ENCODE measurements around the gene GMDS.

GMDS gene

DNA sequence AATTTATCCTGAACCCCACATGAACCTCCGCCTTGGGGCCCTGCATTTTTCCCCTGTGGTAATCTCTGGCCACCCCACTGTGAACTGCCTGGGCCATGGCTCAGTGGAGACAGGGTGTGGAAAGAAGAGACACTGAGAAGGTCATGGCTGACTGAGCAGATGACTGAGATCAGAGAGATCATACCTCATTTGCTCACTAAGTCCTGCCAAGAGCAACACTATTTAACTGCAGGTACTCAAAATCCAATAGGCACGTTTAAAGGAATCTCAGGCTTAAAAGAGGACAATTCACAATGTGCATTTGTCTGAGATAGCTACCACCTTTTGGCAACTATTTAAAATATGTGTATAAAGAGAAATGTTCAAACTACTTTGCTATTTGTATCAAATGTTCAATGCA is 305.0 kb downstream of the GMDS start:
- no peak for DNase-seq (ENCODE audit: low spot score)

DNA sequence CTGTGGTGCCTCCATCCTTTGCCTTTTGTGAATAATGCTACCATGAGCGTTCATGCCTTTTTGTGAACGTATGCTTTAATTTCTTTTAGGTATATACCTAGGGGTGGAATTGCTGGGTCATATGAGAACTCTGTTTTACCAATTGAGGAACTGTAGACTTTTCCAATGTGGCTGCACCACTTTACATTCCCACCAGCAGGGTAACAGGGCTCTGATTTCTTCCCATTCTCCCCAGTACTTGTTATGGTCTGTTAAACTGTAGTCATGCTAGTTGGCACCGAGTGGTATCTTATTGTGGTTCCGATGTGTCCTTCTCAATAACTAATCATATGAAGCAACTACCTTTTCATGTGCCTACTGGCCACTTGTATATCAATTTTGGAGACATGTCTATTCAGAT is 312.1 kb downstream of the GMDS start:
- no peak for DNase-seq (ENCODE audit: low spot score)

DNA sequence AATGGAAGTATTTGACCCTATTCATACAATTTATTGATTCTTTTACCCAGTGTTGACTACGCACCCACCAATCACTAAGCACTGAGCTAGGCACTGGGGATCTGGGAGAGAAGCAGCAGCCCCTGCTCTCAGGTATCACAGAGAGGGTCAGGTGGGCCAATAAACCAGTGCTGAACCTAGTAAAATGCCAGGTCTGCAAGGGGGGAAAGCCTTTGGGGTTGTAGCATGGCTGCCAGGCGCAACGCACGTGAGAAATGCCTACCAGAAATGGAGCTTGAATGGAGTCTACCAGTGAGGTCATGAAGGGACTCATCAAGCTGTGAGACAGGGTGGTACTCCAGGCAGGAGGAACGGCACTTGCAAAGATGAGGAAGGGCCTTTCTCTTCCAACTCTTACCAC is 313.6 kb downstream of the GMDS start:
- DNase-seq (ENCODE audit: low spot score): no peak

DNA sequence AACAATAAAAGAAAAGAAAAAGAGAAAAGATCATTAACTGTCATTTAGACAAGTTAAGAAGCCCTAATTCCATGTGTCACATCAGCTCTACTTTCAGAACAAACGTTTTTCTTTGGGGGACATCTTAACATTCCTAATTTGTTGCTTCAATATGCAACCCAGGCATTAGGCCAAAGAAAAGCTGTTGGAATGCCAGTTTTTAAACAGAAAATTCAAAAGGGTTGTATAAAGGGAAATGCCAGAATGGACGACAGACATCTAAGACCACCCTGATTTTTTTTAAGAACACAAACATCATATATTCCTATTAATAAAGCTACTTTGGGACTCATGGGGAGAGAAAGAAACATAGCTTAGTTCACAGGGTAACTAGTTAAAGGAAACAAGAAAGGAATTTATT is 315.0 kb downstream of the GMDS start:
- DNase-seq (ENCODE audit: low spot score): no peak

DNA sequence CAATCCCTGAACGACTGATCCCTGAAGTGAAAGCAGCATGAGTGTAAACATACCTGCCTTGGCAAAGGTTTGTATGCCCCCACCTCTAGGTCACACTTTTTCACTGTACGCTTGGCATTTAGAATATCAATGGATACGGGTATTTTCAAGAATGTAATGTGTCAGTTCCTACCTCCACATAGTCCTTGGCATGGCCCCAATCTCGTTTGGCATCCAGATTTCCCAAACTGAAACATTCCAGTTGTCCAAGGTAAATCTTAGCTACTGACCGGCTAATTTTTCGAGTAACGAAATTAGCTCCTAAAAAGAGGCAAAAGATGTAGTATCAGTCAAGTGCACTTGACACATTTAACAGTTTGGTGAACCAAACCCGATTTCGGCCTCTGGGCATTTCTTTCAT is 315.5 kb downstream of the GMDS start:
- no peak for DNase-seq (ENCODE audit: low spot score)

DNA sequence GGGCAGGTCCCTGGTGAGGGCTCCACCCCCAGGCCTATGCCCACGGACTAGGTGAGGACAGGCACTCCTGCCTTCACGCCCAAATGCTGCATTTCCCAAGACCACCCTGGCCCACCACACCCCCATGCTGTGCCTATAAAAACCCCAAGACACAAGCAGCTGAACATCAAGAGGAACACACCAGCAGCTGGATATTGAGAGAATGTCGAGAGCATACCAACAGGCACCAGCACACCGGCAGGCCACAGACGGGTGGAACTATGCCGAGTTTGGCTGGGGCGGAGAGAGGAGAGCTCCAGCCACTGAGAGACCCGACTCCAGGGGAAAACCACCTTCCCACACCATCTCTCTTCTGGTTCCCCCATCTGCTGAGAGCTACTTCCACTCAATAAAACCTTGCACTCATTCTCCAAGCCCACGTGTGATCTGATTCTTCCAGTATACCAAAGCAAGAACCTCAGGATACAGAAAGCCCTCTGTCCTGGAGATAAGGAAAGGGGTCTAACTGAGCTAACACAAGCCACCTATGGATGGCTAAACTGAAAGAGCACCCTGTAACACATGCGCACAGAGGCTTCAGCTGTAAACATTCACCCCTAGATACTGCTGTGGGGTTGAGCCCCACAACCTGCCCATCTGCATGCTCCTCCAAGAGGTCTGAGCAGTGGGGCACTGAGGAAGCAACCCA is 319.5 kb downstream of the GMDS start:
- no peak for DNase-seq (ENCODE audit: low spot score)

DNA sequence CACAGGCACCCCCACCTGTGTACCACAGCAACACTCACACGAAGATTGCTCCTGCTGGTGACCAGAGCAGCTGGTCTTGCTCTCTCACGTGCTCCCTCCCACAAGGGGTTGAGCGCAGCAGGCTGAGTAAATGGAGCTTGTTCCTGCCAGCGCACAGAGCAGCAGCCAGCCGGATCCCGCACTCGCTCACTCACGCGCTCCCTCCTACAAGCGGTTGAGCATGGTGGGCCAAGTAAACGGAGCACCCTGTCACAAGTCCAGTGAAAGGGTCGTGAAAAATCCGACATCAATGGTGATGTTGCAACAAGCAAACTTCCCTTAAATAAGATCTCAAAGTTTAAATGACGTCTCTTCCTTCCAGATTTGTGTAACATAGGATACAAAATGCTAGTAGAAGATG is 322.0 kb downstream of the GMDS start:
- no peak for DNase-seq (ENCODE audit: low spot score)

DNA sequence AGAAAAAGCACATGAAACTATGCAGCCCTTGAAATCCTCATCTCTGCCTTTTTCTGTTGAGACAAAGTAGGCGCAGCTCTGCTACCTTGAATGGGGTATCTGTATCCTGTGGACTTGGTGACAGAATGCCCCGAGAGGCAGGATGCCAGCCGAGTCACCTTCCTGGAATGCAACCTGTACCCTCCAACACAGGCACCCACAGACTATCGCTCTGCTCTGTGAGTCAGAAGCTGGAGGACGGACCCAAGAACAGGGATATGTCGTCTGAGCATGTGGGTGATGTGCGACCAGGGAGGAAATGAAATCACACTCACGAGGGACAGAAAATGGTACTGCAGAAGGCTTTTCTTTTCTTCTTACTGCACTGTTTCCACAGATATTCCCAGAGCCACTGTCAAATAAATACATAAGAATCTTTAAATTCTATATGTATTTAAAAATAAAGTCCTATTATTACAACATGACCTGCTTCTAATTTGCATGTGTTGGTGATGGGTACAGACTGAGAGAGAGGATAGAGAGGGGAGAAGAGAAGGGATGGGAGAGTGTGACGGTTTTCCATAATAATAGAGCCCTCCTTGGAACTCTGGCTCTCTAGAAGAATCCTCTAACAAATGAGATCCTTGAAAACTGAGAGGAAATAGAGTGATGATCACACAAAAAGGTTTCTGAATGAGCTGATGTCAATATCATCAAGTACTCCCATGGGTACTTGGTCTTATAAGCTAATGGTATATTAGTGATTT is 327.6 kb downstream of the GMDS start:
- peak; percentile 0 for DNase-seq (ENCODE audit: low spot score)

DNA sequence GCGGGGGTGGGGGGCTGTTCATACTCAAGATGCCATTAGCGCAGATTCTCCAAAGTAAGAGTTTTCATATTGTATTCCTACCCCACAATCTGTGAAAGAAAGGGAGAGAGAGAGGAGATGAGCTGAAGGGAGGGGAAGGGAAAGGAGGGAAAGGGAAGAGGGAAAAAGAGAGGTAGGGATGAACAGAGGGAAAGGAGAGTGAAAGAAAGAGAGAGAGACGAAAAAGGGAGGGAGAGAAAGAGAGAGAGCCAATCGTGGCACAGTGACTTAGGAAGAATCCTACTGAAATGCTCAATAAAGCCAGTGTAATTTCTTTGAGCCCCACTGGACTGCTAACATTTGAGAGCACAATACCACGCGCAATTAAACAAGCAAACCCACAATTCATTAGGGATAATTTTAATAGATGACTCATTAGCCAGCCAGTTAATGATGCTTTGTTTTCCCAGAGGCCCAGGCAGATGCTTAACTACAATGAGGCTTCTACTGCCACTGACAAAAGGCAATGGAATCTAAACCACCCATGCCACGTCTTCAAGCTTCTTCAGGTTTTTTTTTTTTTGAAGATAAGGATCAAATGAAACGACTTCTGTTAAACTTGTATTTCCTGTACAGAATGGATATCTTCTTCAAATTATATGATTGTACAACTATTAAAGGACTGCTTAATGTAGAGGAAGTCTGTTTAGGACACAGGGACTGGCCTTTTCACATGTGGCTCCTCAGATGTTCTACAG is 328.9 kb downstream of the GMDS start:
- DNase-seq (ENCODE audit: low spot score): no peak

DNA sequence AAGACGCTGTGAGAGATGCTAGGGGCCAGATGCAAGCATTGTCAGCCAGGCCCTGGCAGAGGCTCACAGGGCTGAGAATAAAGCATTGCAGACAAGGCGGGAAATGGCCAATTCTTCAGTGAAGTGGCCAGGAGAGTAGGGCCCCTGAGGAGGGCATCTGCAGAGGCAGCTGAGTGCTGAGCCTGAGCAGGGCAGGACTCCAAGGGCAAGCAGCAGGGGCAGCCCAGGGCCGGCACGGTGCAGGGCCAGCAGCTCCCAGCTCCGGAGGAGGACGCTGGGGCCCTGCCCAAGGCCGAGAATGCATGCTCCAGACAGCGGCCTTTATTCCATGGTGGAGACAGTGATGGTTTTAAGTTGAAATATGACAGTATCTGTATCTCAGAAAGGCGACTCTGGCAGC is 330.2 kb downstream of the GMDS start:
- no peak for DNase-seq (ENCODE audit: low spot score)

DNA sequence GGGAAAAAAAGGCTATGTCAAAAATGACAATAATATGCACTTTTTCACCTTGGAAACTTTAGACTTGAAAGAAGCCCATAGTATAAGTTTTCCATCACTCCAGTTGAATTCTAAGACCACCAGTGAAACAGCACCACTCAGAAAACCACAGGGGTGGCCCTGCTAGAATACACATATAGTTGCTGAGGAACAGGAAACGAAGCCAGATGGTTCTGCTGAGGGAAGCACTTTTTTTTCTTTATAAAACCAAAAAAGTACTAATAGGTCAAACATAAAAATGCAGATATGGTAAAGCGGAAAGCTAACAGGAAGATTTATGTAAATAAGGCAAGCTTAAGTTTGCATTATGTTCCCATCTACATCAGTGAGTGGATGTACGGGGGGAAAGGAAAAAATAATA is 331.8 kb downstream of the GMDS start:
- DNase-seq (ENCODE audit: low spot score): no peak

DNA sequence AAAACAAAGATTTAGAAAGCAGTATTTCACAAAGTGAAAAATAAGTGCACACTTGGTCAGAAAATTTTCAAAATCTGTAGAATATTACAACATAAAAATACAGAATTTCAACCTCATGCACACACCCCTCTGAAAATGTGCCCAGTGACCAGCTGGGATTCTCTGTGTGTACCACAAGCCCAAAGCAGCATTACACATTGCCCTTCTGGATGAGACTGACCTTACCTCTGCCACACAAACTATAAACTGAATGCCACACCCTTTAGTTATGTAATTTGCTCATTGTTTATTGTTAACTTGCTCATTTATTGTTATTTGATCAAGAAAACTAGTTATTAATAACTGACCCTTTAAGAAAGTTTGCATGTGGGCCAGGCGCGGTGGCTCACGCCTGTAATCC is 332.7 kb downstream of the GMDS start:
- no peak for DNase-seq (ENCODE audit: low spot score)

DNA sequence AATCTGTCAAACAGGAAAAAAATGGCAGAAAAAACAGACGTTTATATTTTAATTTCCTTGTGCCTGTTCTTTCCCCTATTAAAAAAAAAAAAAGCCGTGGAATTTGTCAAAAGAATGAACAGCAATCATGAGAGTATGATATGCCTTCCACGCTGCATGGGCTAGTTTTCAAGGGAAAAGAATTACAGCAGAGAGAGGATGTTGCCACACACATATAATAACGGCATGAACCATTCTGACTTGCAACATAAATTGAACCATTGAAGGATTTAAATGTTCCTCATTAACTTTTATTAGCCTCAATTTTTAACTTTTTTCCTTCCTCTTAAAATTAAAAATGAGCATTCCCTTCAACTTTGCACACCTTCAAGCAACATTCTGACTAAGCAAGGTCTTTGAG is 333.9 kb downstream of the GMDS start:
- no peak for DNase-seq (ENCODE audit: low spot score)

DNA sequence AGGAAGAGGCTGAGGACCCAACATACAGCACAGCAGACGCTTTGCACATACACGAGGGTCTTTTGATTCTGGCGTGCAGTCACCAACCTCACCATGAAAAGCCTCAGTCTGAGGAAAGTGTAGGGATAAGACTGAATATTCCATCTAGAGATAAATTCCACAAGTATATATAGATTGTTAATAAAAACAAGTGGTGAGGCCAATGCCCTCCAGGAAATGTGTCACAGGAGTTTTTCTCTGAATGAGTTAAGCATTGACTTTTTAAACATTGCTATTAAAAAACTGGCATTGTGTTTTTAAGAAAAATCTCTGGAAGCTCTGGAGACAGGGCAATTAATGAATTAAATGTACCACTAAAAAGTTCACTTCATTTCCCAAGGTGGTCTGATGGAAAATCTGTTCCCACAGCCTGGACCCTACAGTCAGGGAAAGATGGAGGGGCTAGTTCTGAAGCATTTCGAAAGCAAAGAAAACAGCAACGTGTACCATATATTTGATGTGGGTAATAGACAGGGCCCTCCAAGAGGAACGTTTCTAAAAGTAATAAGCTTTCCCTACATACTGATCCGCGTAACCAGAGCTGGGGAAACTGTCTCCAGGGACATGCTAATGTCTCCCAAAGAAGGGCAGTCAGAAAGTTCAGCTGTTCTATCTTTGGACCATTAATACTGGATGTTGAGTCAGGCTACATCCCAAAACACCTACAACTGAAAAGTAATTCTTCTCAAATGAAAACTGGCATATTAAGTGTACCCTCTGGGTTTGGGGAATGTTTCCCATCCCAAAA is 334.6 kb downstream of the GMDS start:
- DNase-seq (ENCODE audit: low spot score): no peak

DNA sequence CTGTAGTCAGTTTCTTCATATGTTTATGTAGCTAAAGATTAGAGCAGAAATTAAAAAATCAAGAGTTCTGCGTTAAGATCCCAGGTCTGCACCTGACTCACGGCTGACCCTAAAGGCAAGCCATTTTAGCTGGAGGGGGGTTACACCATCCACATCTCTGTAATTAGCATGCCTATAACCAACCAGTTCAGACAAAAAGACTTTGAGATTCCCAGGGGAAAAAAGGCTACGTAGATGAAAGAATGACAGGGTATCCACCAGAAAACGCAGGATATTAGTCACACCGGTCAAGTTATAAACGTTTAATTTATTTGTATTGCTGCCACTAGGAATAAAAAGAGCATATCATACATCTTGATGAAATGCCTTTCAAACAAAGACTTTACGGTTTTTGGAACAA is 336.6 kb downstream of the GMDS start:
- no peak for DNase-seq (ENCODE audit: low spot score)

DNA sequence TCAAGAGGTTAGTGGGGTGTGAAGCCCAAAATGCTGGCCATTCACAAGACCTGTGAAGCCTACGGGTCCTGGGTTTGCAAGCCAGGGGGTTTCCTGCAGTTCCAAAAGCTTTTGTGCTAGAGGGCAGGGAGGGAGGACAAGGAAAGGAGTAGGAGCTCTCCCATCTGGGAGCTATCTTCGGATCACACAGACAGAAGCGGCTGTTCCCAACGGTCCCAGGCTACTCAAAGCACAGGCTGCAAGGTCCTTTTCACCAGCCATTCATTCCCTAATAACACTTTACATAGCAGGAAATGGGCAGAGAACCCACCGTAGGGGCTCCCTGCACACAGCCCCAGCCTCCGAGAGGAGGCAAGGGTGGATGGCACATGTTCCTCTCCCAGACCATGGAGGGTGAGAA is 338.8 kb downstream of the GMDS start:
- DNase-seq (ENCODE audit: low spot score): no peak

DNA sequence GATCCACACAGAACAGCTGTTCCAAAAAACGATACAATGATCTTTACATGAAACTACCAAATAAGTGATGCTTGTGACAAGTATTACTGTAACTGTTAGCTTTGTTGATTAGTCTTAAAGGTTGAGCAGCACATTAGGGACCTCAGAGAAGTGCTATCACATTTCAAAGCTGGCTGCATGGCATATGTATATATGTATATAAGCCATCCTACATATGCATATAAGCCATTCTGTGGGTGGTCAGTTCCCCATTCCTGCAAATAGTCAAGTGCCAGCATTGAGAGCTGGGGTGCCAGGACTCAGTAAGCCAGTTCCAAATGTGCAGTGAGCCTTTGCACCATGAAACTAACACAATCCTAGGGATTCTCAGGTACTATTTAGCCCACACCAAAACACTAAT is 339.4 kb downstream of the GMDS start:
- no peak for DNase-seq (ENCODE audit: low spot score)

DNA sequence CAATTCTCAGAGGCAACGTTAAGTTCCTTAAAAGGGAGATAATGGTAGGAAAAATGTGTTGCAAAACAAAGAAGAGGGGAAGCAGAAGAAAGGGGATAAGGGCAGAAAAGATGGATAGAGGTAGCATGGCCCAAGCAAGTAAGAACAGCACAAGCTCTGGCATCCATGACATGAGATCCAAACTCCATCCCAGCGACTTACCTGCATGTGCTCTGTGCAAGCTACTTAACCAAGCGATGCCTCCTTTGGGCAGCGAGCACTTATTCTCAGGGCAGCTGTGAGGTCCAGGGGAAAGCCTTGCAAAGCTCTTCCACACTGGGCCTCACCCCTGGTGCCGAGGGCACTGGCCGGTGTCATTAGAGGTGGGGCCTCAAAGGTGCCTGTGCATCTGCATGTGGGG is 340.5 kb downstream of the GMDS start:
- DNase-seq (ENCODE audit: low spot score): no peak

DNA sequence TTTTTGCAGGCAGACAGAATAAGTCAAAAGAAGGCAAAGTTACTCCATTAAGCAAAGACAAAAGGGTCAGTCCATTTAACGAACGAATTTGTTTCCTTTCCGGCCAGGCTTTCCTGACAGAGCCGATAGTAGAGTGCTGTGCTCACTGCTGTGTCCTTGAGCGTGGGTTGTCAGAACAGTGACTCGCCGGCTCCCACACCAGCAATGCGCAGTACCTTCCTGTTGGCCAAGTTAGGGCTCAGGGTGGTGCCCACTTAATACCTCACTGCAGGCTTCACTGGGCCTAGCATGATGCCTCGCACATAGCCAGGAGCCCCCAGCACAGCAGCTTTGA is 341.0 kb downstream of the GMDS start:
- DNase-seq (ENCODE audit: low spot score): no peak

DNA sequence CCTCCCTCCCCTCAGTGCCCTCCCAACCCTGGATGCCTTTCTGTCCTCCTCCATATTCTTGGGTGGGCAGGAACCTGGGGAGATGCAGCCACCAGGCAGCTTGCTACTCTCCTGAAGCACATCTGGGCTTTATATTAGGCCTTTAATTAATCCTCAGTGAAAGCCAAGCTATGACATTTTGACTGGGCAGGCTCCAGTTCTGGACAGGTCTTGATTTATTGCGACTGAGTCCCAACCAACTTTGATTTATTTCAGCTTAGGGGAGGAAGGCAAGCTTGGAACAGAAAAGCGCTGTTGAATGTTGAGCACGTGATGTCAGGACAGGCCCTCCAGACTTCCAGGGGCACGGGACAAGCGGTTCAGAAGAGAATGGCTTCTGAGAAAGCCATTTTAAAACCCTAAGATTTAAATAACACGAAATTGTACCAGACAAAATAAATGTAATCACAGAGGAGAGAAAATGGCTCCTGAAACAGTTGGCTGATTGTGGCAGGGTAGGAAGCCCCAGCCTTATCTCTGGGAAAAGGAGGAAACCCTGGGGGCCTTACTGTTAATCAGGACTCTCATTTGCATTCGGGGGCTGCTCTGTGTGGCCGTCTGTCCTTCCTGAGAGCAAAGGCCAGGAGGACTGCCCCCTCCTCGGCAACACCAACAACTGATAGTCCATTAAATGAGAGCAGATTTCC is 341.5 kb downstream of the GMDS start:
- no peak for DNase-seq (ENCODE audit: low spot score)

DNA sequence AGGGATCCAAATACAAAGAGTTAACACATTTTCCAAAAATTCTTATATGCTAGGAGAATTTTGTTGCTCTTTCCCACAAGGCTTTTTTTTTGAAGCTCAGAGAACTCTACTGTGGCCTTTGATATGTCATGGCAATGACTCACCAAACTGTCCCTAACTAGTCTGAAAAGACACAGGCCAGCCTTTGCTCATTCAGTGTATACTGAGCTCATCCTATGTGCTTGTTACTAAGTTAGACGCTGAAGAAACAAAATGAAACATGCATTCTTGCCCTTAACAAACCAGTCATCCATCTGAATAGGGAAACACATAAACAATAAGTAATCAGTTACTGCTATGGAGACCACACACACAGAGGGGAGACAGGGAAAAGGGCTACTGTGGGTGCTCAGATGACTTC is 343.8 kb downstream of the GMDS start:
- no peak for DNase-seq (ENCODE audit: low spot score)

DNA sequence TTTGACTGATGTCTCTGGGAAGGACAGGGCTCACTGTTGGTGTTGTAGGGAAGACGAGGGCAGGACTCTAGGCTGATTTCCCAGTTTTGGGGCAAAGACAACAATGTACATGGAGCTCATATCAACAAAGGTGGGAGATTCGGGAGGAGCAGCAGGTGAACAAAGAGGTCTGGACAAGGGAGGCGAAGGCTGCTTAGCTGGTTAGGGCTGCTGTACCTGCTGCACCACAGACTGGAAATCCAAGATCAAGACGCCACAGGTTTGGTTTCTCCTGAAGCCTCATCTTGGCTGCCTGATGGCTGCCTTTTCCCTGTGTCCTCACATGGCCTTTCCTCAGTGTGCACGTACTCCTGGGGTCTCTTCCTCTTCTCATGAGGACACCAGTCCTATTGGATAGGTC is 348.5 kb downstream of the GMDS start:
- DNase-seq (ENCODE audit: low spot score): no peak
